Breast epithelium (tissue), 3 donors: Measurements from ENCODE around the gene METTL18.

ENCODE experiments used
- CTCF ChIP-seq, 3 donors: fragments of 450-650 bp; IDR thresholded peaks; one replicate each; pipeline ENCODE4 v1.5.1; 2016 to 2017; ENCODE audit warnings: antibody characterized with exemption in 3 of 3, mild to moderate bottlenecking in 3 of 3, moderate library complexity in 3 of 3
- POLR2A ChIP-seq: fragments of 450-650 bp; IDR thresholded peaks from one replicate; pipeline ENCODE4 v1.6.1; 2016; ENCODE audit warnings: antibody characterized with exemption, mild to moderate bottlenecking, moderate library complexity

DNA sequence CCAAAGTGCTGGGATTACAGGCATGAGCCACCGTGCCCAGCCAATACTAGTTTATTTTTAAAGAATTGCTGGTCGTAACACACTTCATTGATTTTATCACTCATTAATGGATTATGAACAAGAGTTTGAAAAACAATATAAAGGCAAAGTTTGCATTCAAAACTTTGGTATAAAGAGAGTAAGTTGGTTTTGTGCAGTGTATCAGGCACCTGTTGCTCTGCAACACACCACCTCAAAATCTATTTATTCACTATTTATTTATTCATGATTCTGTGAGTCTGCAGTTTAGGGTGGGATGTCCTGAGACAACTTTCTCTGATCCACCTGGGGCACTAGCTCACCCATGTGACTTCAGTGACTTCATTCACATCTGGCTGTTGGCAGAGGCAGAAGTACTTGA, 10.2 kb upstream of the METTL18 start:
- no peak for TF ChIP-seq CTCF (IDR thresholded peaks at IDR 0.05)
- TF ChIP-seq POLR2A, result no peak
